ENCODE measurements around the gene RHBDD1.

DNA sequence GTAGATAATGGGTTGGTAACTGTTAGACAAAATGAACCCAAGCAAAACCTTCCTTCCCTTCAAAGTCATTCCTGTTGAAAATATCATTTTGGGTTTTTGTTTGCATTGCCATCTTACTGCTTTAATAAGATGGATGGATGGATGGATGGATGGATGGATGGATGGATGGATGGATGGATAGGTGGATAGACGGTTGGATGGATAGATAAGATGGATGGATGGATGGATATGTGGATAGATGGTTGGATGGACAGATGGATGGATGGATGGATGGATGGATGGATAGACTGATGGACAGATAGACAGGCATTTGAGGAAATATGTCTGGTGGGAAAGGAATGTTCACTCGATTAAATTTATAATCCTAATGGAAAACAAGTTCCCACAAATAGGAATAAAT lies 194.9 kb downstream of the RHBDD1 start:
- TF ChIP-seq, protein P1, sequence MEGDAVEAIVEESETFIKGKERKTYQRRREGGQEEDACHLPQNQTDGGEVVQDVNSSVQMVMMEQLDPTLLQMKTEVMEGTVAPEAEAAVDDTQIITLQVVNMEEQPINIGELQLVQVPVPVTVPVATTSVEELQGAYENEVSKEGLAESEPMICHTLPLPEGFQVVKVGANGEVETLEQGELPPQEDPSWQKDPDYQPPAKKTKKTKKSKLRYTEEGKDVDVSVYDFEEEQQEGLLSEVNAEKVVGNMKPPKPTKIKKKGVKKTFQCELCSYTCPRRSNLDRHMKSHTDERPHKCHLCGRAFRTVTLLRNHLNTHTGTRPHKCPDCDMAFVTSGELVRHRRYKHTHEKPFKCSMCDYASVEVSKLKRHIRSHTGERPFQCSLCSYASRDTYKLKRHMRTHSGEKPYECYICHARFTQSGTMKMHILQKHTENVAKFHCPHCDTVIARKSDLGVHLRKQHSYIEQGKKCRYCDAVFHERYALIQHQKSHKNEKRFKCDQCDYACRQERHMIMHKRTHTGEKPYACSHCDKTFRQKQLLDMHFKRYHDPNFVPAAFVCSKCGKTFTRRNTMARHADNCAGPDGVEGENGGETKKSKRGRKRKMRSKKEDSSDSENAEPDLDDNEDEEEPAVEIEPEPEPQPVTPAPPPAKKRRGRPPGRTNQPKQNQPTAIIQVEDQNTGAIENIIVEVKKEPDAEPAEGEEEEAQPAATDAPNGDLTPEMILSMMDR (IDR thresholded peaks at IDR 0.05), result no peak
- TF ChIP-seq POLR2A (IDR thresholded peaks at IDR 0.05), result no peak

Data from lower leg skin (tissue), 3 donors.